AG09309 (cell line): ENCODE results near the gene RECQL.
"Not testable (repeated sequence)": the region's sequence is repeated elsewhere in the genome, so short reads cannot be mapped to it uniquely, and the experiment has no call there.

Experiments
- DNase-seq: peaks from one replicate; pipeline ENCODE4 v3.0.0-alpha.2; 2010; ENCODE audit warnings: low read depth
- H3K4me3 ChIP-seq: 2 replicates; pipeline ENCODE4 v1.5.1; 2011; ENCODE audit warnings: mild to moderate bottlenecking, low read depth, low read length, moderate library complexity; ENCODE audit not compliant: control insufficient read depth
- TF ChIP-seq, protein P1 (sequence below): IDR thresholded peaks from 2 replicates; pipeline ENCODE4 v1.5.1; 2011; ENCODE audit warnings: mild to moderate bottlenecking, low read depth, low read length, inconsistent platforms; ENCODE audit not compliant: insufficient read depth, control insufficient read depth; ENCODE audit errors: missing control alignments

Gene RECQL

DNA sequence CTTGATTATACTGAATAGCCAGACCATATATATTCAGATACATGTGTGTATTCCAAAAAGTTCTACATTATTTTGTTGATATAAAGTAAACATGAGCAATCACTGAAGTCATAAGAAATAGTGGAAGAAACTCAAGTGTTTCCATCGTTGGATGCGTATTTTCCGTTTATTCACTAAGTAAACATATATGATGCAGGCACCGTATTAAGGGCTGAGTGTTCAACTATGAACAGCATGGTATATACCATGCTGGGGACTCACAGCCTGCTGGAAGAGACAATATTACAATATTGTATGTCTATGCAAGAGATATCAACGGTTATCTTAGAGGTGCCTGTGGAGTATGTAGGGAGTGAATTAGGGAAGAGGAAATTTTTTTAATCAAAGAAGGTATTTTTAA is 62.8 kb downstream of the RECQL start:
- DNase-seq: no peak
- TF ChIP-seq, protein P1, sequence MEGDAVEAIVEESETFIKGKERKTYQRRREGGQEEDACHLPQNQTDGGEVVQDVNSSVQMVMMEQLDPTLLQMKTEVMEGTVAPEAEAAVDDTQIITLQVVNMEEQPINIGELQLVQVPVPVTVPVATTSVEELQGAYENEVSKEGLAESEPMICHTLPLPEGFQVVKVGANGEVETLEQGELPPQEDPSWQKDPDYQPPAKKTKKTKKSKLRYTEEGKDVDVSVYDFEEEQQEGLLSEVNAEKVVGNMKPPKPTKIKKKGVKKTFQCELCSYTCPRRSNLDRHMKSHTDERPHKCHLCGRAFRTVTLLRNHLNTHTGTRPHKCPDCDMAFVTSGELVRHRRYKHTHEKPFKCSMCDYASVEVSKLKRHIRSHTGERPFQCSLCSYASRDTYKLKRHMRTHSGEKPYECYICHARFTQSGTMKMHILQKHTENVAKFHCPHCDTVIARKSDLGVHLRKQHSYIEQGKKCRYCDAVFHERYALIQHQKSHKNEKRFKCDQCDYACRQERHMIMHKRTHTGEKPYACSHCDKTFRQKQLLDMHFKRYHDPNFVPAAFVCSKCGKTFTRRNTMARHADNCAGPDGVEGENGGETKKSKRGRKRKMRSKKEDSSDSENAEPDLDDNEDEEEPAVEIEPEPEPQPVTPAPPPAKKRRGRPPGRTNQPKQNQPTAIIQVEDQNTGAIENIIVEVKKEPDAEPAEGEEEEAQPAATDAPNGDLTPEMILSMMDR: no peak
- H3K4me3 ChIP-seq: peak overlapping the region; percentile 58; the same call in 1 of the 2 replicates

DNA sequence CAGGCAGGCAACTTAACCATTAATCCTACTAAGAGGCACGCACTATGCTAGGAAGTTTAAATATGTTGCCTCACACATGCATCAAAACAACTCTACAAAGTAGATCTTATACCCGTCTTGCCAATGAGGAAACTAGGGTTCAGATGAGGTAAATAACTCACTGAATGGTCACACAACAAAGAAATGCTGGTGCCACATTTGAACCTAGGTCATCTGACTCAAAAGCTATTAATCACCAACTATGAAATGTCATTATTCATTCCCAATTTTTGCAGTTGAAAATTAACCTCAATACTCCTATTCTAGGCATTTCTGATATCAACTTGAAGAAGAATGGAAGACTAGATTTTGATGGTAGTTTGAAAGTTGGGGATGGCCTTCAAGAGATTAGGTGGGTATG is 66.7 kb downstream of the RECQL start:
- no peak overlapping the region for H3K4me3 ChIP-seq
- TF ChIP-seq, protein P1: no peak
- DNase-seq: no peak

DNA sequence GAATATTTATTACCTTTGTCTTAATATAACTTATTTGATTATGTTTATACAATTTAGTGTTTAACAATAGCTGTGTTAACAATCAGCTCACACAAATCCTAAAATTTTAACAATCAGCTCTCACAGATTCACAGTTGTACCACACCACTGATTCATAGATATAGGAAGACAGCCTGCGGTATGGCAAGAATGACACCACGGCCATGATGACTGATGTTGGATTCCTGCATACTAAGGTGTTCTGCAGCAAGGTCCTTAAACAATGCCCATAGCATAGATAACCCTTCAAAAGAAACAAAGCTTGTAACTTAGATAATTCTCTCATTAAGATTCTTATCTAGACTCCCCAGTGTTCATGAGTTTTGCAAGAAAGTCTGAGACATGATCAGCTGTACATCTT is 67.9 kb downstream of the RECQL start:
- TF ChIP-seq, protein P1: no peak
- no peak for DNase-seq
- H3K4me3 ChIP-seq: no peak overlapping the region

DNA sequence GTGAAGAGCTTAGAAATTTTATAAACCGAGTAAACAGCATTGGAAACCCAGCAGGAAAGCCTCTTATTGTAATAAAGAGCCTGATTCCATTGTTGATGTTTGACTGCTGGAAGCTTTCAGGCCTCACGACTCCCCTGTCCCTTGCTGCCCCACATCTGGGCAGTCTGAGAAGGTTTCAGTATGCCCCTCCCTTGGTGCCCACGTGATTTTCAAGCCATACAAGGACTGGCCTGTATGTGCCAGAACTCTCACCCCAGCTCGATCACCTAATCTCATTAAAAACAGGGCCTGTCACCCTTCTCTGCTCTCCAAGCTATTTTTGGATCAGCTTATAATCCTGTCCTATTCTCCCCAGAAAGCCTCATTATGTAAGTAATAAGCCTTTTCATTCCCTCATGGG is 71.4 kb downstream of the RECQL start:
- no peak for DNase-seq
- TF ChIP-seq, protein P1: no peak
- H3K4me3 ChIP-seq: no peak overlapping the region

DNA sequence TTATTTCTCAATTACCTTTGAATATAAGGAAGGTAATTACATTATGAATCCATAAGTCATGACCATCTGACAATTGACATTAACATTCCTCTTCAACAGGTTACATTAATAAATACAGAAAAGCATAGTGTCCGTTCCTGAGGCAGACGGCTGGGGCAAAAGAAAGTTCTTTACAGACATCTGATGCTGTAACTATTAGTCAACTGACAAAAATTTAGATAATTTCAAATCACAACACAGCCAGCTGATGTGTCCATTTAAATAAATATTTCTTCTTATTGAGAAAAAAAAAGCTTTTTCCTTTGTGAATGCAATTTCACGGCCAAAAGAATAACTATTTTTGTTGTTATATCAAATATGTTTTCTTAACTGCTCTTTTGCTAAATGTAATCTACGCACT is 73.2 kb downstream of the RECQL start:
- H3K4me3 ChIP-seq: no peak overlapping the region
- TF ChIP-seq, protein P1: no peak
- no peak for DNase-seq

DNA sequence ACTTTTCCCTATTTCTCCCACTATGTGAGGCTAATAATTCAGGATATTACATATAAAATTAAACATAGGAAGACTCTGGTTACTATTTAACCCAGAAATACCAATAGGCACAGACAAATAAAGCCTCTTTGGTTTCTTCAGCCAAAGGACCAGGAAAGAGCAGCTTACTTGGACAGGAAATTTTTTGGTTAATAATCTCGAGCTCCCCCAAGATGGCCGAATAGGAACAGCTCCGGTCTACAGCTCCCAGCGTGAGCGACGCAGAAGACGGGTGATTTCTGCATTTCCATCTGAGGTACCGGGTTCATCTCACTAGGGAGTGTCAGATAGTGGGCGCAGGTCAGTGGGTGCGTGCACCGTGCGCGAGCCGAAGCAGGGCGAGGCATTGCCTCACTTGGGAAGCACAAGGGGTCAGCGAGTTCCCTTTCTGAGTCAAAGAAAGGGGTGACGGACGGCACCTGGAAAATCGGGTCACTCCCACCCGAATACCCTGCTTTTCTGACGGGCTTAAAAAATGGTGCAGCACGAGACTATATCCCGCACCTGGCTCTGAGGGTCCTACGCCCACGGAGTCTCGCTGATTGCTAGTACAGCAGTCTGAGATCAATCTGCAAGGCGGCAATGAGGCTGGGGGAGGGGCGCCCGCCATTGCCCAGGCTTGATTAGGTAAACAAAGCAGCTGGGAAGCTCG is 82.3 kb downstream of the RECQL start:
- DNase-seq, H3K4me3 ChIP-seq: not testable (repeated sequence)
